Epidermal melanocyte (primary cell): Measurements from ENCODE around the gene TP53BP2.

Source experiments
- DNase-seq: peaks from one replicate; pipeline ENCODE4 v3.0.0; 2011; ENCODE audit warnings: low spot score; ENCODE audit not compliant: insufficient read length

The TP53BP2 gene

DNA sequence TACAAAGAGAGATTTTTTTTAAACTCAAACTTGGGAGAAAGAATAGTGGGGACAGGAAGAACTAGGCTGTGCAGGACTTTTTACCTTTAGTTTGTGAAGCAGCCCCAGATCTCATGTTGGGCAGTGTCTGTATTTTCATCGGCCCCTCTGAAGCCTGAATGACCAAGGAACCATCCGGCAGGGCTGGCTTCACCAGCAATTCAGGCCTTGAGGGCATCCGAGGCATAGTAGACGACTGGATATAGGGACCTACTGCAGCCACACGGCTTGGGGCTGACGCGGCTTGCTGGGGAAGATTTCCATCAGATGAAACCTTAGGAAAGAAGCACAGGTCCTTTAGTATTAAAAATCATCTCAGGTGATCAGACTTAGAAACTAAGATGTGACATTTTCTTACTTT is 43.7 kb downstream of the TP53BP2 start:
- DNase-seq: no peak

DNA sequence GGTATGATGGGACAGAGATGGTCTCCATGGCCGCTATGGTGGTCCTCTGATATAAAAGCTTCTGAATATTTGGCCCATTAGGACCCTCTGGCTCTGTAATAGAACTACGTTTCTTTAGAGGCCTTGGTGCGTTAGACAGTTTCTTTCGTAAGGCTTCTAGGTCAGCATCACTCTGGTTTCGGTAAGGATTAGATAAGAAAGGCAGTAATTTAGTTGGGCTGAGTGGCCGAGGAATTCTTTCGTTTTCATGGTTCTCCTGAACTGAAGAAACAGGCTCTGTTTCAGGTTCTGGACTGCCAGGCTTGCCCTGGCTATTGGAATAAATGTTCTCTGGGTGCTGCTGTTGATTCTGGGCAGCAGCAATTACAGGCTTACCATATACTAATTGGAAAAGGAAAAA is 49.5 kb downstream of the TP53BP2 start:
- no peak for DNase-seq

GRCh38 chr1:223794136-223794880 is 51.4 kb downstream of the TP53BP2 start:
- DNase-seq: no peak

DNA sequence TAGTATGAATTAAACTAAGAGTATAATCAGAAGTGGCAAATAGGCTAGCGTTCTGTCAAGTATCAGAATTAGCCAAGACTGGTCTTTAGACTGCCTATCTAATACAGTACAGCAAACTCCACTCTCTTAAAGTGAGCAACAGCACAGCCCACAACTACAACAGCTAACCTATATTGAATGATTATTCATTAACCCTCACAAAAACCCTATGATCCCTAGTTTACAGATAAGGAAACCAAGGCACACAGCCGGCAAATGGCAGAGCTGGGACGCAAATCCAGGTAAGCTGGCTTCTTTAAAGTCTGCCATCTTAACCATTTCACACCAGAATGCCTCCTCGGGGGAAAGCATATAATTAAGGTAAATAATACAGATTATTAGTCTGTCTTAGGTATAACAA is 52.0 kb downstream of the TP53BP2 start:
- no peak for DNase-seq

DNA sequence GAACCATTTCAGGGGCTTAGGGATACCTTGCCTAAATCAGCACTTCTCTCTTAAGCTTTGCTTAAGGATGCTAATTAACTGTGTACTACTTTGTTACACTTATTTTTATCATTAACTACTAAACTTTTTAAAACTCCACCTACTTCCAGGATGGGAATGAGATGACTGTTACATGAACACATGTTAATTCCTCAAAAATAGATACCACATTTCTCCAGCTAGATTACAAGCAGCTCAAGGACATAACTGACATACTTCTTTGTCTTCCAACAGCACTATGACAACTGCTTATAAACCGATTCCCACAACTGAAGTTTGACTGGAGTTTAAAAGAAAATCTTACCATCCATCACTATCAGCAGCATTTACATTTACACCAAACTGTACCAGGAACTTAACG is 53.7 kb downstream of the TP53BP2 start:
- no peak for DNase-seq

- no peak for DNase-seq
These were observed 56.9 kb downstream of the TP53BP2 start for GRCh38 chr1:223788746-223789415.

GRCh38 chr1:223785808-223786207 is 59.9 kb downstream of the TP53BP2 start:
- DNase-seq: no peak

GRCh38 chr1:223784541-223784940 is 61.2 kb downstream of the TP53BP2 start:
- no peak for DNase-seq

DNA sequence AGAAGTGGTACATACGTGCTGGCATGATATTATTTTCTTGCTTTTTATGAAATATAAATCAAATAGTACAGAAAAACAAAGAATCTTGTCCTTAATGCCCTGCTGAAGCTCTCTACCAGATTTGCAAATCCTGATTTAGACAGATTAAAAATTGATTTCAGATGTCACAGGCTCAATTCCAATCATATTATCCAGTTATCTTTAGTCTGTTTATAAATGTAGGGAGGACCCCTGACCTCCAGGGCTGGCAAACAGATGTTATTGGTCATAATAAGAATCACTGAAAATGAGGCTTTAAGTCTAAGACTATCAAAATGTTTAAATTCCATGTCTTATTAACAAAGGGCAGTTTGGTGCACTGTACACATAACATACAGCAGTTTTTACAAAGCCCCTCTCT is 62.1 kb downstream of the TP53BP2 start:
- DNase-seq: no peak

DNA sequence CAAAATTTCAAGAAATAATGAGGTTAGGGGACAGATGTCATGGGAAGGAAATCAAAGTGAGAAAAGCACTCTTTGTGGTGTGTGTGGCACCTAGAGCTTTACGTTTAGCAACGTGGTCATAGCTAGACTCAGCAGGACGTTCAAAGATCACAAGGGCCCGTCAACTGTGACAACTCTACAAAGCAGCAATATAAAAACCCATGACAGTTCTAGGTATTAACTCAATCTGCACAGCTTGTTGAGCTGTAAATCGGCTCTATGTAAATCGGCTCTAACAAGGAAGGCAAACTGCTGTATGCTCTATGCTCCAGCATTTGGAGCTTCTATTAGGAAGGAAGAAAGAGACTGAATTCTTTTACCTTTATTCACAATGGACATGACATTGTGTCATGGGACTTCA is 64.8 kb downstream of the TP53BP2 start:
- no peak for DNase-seq

DNA sequence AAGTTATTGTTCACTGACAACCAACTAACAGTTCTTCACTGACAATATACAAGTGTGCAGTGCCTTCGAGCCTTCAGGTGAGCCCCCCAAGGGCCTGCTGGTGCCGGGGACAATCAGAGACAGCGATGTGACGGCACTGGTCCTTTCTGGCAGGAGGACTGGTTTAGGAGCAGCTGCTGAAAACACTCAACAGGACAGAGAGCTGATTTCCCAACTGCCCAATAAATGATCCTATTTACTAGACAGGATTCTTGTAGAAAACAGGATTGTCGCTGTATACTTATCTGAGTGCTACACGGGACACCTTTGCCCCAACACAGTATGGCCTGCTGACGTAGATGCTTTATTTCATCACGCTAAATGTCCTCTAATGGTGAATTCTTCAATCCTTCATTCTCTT is 65.4 kb downstream of the TP53BP2 start:
- no peak for DNase-seq

DNA sequence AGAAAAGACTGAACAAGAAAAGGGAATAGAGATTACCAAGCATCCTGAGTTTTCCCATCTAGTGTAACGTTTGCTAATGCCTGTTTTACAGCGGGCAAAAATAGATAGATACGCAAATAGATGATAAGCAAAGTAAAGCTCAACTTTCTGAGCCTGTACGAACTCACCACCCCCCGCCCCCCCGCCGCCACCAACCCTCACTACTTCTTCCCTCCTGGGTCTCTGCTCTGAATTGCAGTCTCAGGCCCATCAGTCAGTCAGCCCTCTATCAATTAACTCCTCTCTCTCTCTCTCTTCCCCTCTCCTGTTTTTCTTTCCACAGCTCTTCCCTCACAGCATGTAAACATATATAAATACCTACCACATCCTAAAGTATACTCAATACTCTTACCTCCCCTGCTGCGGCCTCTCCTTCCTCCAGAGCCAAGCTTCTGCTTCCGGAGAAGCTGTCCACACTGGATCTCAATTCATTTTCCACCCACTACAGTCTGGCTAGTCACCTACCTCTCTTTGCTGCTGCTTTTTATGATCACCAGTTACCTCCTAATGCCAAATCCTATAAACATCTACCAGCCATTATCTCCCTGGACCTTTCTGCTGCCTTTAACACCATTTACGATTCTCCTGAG is 68.8 kb downstream of the TP53BP2 start:
- no peak for DNase-seq

GRCh38 chr1:223776075-223776814 is 69.5 kb downstream of the TP53BP2 start:
- no peak for DNase-seq

- DNase-seq: no peak
These were observed 70.1 kb downstream of the TP53BP2 start for GRCh38 chr1:223775711-223776074.

DNA sequence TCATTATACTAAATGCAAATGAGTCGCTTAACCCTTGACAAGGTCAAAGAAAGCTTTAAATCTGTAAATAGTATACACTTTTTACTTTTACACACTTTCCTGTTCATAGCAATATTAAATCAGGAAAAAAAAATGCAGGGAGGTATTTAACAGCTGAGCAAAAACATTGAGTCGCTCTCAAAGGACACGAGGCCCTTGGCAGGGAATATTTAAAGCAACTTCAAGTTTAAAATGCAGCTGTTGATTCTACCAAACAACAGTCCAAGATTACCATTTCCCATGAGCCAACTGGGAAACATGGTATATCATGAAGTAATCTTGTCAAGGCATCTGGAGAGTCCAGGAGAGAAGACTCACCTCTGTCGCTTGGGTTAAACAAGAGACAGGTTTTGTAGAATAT is 70.7 kb downstream of the TP53BP2 start:
- DNase-seq: no peak

DNA sequence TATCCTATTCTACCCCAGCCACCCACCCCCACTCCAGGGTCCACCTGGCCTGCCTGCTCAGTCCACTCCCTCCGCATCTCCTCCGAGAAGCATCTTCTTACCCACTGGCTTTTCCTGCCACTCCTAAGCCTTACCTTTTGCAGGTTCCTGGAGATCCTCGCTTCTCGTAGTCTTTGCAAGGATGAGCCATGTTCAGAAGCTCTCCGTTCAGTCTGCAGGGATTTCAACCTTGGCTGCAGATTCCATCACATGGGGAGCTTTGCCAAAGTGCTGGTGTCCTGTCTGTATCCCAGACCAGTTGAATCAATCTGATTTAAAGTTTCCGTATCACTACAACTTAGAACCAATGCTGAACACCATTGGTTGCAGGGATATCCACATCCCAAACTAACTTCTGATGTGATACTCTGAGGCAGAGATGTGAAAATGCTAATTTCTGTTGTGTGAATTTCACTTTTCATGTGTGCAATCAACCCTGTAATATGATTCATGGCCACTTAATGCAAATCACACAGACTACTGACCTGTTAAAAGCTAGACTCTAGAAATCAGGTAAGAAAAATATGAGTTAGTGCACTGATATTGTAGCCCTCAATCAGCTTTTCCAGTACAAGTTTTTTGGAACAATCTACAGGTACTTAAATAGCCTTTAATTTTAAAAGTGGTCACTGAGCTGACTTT is 71.5 kb downstream of the TP53BP2 start:
- DNase-seq: no peak

- DNase-seq: no peak
These were observed 73.0 kb downstream of the TP53BP2 start for GRCh38 chr1:223772771-223773160.

GRCh38 chr1:223771814-223772770 is 73.7 kb downstream of the TP53BP2 start:
- DNase-seq: no peak

GRCh38 chr1:223771469-223771813 is 74.3 kb downstream of the TP53BP2 start:
- no peak for DNase-seq

- no peak for DNase-seq
These were observed 75.0 kb downstream of the TP53BP2 start for GRCh38 chr1:223770621-223771315.
